Caco-2 (cell line): Measurements from ENCODE around the gene ZNF443. TPM values are rescaled to one million over a fixed set of nuclear protein-coding genes. Genes with fewer than 3 reads are reported as not detected.

Experiments used
- BruUV-seq: library from RNA; stranded (reverse); fragments of 400-500 nt; replicated peaks from 2 replicates; lab custom pipeline; 2021; lab: Mats Ljungman, UMichigan
- CTCF ChIA-PET: fragments of 300-600 bp; sonication (Branson Sonifier 250); formaldehyde crosslinking; loops from one replicate; lab custom pipeline; 2022; ENCODE audit warnings: antibody characterized with exemption; lab: Charles Lee
- POLR2A ChIA-PET: fragments of 300-600 bp; sonication (Branson Sonifier 250); formaldehyde crosslinking; loops from one replicate; lab custom pipeline; 2022; ENCODE audit warnings: antibody characterized with exemption; lab: Charles Lee
- DNase-seq, 2 experiments: peaks; one replicate each; pipeline versions ENCODE4 v3.0.0 to v3.0.0-alpha.2; 2020 to 2022
- H3K27me3 ChIP-seq: replicated peaks from 2 replicates; pipeline ENCODE4 v1.6.0; 2011; ENCODE audit warnings: low read length; ENCODE audit not compliant: control insufficient read depth, insufficient read depth
- H3K36me3 ChIP-seq: 2 replicates; pipeline ENCODE4 v1.5.1; 2011; ENCODE audit warnings: low read length; ENCODE audit not compliant: control insufficient read depth, insufficient read depth
- H3K4me1 ChIP-seq: fragments of 250-450 bp; sonication (Bioruptor Pico); 2 replicates; pipeline ENCODE4 v1.5.1; 2020; ENCODE audit warnings: mild to moderate bottlenecking
- H3K4me3 ChIP-seq: 2 replicates; pipeline ENCODE4 v1.5.1; 2011; ENCODE audit warnings: low read depth, mild to moderate bottlenecking, control low read depth, low read length
- H3K9me3 ChIP-seq: fragments of 250-450 bp; sonication (Bioruptor Pico); 2 replicates; pipeline ENCODE4 v1.5.1; 2020; ENCODE audit warnings: mild to moderate bottlenecking, moderate library complexity
- H3K27ac Mint-ChIP-seq: one replicate; pipeline ENCODE4 v1.8.0; 2022; ENCODE audit warnings: mixed read lengths; ENCODE audit not compliant: unreplicated experiment
- H3K27me3 Mint-ChIP-seq: one replicate; pipeline ENCODE4 v1.8.0; 2022; ENCODE audit warnings: mixed read lengths; ENCODE audit not compliant: insufficient read depth, unreplicated experiment
- H3K36me3 Mint-ChIP-seq: one replicate; pipeline ENCODE4 v1.8.0; 2022; ENCODE audit warnings: mild to moderate bottlenecking, mixed read lengths; ENCODE audit not compliant: insufficient read depth, unreplicated experiment
- H3K4me1 Mint-ChIP-seq: one replicate; pipeline ENCODE4 v1.8.0; 2022; ENCODE audit warnings: low read depth, mixed read lengths; ENCODE audit not compliant: unreplicated experiment
- H3K4me3 Mint-ChIP-seq: one replicate; pipeline ENCODE4 v1.8.0; 2022; ENCODE audit warnings: mild to moderate bottlenecking, moderate library complexity, mixed read lengths; ENCODE audit not compliant: unreplicated experiment
- H3K9me3 Mint-ChIP-seq: one replicate; pipeline ENCODE4 v1.8.0; 2022; ENCODE audit warnings: mixed read lengths; ENCODE audit not compliant: unreplicated experiment
- intact Hi-C: fragments of 100-400 bp; cut with micrococcal nuclease; formaldehyde crosslinking; loops from one replicate; pipeline ENCODE4 v1.10.0; 2022; ENCODE audit not compliant: unreplicated experiment
- total RNA-seq: library from RNA; stranded (reverse); gene quantifications from 2 replicates; pipeline ENCODE4 v1.2.3, GENCODE V29; 2022
- TF ChIP-seq, protein P1 (sequence below), 2 experiments: fragments of 200-600 bp in 1 of 2; IDR thresholded peaks; 1 replicate in 1 of 2; 2 replicates in 1 of 2; pipeline versions ENCODE4 v1.5.1 to v1.8.0; 2011 to 2022; ENCODE audit warnings: antibody characterized with exemption in 1 of 2, control low read depth in 1 of 2, inconsistent platforms in 1 of 2, low read depth in 1 of 2, low read length in 1 of 2, mild to moderate bottlenecking in 1 of 2, moderate library complexity in 1 of 2; ENCODE audit not compliant: insufficient read depth in 1 of 2, severe bottlenecking in 1 of 2, unreplicated experiment in 1 of 2

Gene ZNF443
- total RNA-seq, 1 experiment from 2014 or later: 5.1 TPM

DNA sequence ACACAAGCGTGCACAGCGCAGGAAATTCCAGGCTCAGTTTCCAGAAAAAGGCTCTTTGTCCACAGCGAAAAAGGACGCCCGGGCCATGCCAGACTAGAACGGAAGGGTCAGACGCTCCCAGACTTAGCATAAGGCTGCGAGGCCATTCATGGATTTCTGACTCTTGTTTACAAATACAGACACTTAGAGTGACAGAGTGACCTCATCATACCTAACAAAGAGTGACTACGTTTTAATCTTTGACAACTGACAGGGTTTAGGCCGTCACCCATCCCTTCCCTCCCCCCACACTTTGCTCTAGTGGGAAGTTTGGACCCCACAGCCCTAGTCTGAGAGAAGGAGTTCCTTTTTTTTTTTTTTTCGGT is 44.2 kb upstream of the ZNF443 start:
- no TSS peak for BruUV-seq
- Mint-ChIP-seq H3K4me1 (no peaks in the 10 kb centered on the region), H3K9me3 (peaks cover 13% of the 10 kb centered on the region), H3K36me3 (peaks cover 8% of the 10 kb centered on the region), H3K4me3 (peak overlapping the region; percentile 93), H3K27ac (peak overlapping the region; percentile 73), H3K27me3 (no peaks in the 10 kb centered on the region)
- H3K36me3 ChIP-seq: no peaks in the 10 kb centered on the region
- H3K27me3 ChIP-seq: no peaks in the 10 kb centered on the region
- CTCF ChIA-PET: no interaction called here
- POLR2A ChIA-PET: interaction anchor here (1.4 kb wide), 2 partner anchors 10 to 126 kb away, joined by 3 to 8 read pairs; partner anchors contain the start of genes ZNF490 and ZNF791
- intact Hi-C loops: no loop called here
- no peak for DNase-seq
- H3K9me3 ChIP-seq: no peaks in the 10 kb centered on the region
- H3K4me1 ChIP-seq: no peaks in the 10 kb centered on the region
- H3K4me3 ChIP-seq: peak overlapping the region; percentile 75
- TF ChIP-seq, protein P1, sequence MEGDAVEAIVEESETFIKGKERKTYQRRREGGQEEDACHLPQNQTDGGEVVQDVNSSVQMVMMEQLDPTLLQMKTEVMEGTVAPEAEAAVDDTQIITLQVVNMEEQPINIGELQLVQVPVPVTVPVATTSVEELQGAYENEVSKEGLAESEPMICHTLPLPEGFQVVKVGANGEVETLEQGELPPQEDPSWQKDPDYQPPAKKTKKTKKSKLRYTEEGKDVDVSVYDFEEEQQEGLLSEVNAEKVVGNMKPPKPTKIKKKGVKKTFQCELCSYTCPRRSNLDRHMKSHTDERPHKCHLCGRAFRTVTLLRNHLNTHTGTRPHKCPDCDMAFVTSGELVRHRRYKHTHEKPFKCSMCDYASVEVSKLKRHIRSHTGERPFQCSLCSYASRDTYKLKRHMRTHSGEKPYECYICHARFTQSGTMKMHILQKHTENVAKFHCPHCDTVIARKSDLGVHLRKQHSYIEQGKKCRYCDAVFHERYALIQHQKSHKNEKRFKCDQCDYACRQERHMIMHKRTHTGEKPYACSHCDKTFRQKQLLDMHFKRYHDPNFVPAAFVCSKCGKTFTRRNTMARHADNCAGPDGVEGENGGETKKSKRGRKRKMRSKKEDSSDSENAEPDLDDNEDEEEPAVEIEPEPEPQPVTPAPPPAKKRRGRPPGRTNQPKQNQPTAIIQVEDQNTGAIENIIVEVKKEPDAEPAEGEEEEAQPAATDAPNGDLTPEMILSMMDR (IDR thresholded peaks at IDR 0.05; ENCODE audit: insufficient read depth in 1 of 2, low read depth in 1 of 2, low read length in 1 of 2, severe bottlenecking in 1 of 2, unreplicated experiment in 1 of 2): no peak

- Mint-ChIP-seq H3K9me3 (peaks cover 13% of the 10 kb centered on the region), H3K27me3 (no peaks in the 10 kb centered on the region), H3K27ac (peak within 1 kb of the TSS; percentile 73), H3K4me3 (peak within 1 kb of the TSS; percentile 93), H3K4me1 (no peaks in the 10 kb centered on the region), H3K36me3 (peaks cover 8% of the 10 kb centered on the region)
- no peaks in the 10 kb centered on the region for H3K4me1 ChIP-seq
- H3K36me3 ChIP-seq: no peaks in the 10 kb centered on the region
- TSS peak; percentile 53 for BruUV-seq
- CTCF ChIA-PET: no interaction called here
- H3K9me3 ChIP-seq: no peaks in the 10 kb centered on the region
- TF ChIP-seq, protein P1 (IDR thresholded peaks at IDR 0.05; ENCODE audit: insufficient read depth in 1 of 2, low read depth in 1 of 2, low read length in 1 of 2, severe bottlenecking in 1 of 2, unreplicated experiment in 1 of 2): no peak
- peak within 1 kb of the TSS; percentile 75 for H3K4me3 ChIP-seq
- DNase-seq: peak; percentile 89 to 90
- POLR2A ChIA-PET: interaction anchor here (1.4 kb wide), 2 partner anchors 11 to 126 kb away, joined by 3 to 8 read pairs; partner anchors contain the start of genes ZNF490 and ZNF791
- no peaks in the 10 kb centered on the region for H3K27me3 ChIP-seq
- intact Hi-C loops: loop anchor here (1.0 kb wide), 1 partner anchor 83 kb away; the partner anchor contains the start of gene ZNF799
Measured at GRCh38 chr19:12484371-12485051, 43.7 kb upstream of the ZNF443 start, which contains the start of gene ZNF709. TSS of gene ZNF709 (minus strand) at chr19:12484816. CDS start at chr19:12484657, 159 bp downstream.

GRCh38 chr19:12484011-12484370 is 43.2 kb upstream of the ZNF443 start:
- no peaks in the 10 kb centered on the region for H3K27me3 Mint-ChIP-seq
- CTCF ChIA-PET: no interaction called here
- Histone ChIP-seq H3K36me3 (no peaks in the 10 kb centered on the region), H3K4me3 (peak overlapping the region; percentile 75), H3K9me3 (no peaks in the 10 kb centered on the region), H3K4me1 (no peaks in the 10 kb centered on the region), H3K27me3 (no peaks in the 10 kb centered on the region)
- BruUV-seq: no TSS peak
- TF ChIP-seq, protein P1 (IDR thresholded peaks at IDR 0.05; ENCODE audit: insufficient read depth in 1 of 2, low read depth in 1 of 2, low read length in 1 of 2, severe bottlenecking in 1 of 2, unreplicated experiment in 1 of 2): no peak
- intact Hi-C loops: loop anchor here (1.0 kb wide), 1 partner anchor 83 kb away; the partner anchor contains the start of gene ZNF799
- H3K4me3 Mint-ChIP-seq: peak overlapping the region; percentile 93
- H3K4me1 Mint-ChIP-seq: no peaks in the 10 kb centered on the region
- no peak for DNase-seq
- peak overlapping the region; percentile 73 for H3K27ac Mint-ChIP-seq
- H3K9me3 Mint-ChIP-seq: peaks cover 13% of the 10 kb centered on the region
- H3K36me3 Mint-ChIP-seq: peaks cover 8% of the 10 kb centered on the region
- POLR2A ChIA-PET: interaction anchor here (1.4 kb wide), 1 partner anchor 11 kb away, joined by 8 read pairs; no protein-coding TSS in a partner anchor
